NCI-H524 (cell line): Measurements from ENCODE around the gene TGFB2.

ENCODE experiments used
- DNase-seq, 2 experiments: peaks; one replicate each; lab custom pipeline; 2025; lab: John Stamatoyannopoulos, UW

Gene TGFB2

DNA sequence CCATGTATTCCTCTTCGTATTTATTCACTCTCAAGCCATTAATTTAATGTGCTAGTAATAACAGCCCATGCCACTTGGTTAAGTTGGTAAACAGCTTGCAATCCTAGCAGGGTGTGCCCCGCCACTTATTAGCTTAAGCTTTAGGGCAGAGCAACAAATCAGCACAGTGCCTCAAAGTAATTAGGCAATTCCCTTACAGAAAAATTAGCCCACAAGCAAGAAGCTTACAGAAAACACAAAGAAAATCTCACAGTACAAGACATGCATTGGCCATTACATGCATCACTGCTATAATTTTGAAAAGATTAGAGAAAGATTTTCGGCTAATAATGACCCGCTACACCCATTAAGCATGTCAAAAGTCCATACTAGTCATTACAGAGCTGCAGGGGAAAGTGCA is 47.6 kb downstream of the TGFB2 start:
- peak in 1 of 2 experiments; percentile 32 for DNase-seq

- no peak for DNase-seq
Measured at GRCh38 chr1:218394416-218394815, 49.3 kb downstream of the TGFB2 start.

- no peak for DNase-seq
Measured at GRCh38 chr1:218394989-218395388, 49.9 kb downstream of the TGFB2 start.

GRCh38 chr1:218395916-218396315 is 50.8 kb downstream of the TGFB2 start:
- DNase-seq: no peak

- DNase-seq: no peak
Measured at GRCh38 chr1:218397752-218398339, 52.7 kb downstream of the TGFB2 start.

- no peak for DNase-seq
Measured at GRCh38 chr1:218400624-218401023, 55.5 kb downstream of the TGFB2 start.

- no peak for DNase-seq
Measured at GRCh38 chr1:218401441-218401997, 56.4 kb downstream of the TGFB2 start.

DNA sequence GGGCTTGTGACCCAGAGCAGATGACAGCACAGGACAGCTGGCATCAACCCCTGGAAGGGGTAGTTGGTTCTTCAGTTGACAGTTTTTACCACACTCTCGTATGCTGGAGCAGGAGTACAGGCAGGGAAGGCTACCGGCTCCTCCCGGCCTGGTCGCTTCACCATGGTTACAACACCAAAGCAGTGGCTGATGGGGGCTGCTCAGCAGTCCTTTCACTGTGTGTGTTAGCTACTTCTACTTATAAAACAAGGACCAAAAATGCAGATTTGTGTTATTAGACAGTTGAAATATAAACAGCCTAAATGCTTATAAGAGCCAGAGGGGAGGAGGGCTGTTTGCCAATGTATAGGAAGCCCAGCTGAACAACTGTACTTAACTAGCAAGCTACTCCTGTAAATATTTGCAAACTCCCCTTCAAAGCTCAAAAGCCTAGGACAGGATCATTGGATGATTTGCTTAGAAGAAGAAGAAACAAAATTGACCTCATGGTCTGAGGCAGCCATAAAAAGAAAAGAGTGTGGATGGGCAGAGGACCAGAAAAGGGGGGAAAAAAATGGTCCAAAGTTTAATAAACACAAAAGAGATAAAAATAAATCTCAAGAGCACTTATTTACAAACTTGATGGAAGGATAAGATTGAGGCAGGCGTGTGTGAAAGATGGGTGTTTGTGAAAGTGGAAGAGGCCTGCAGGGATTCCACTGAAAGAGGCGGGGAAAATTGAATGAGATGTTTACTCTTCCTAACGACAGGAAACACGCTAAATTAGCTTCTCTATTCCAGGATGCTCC is 57.1 kb downstream of the TGFB2 start:
- no peak for DNase-seq

DNA sequence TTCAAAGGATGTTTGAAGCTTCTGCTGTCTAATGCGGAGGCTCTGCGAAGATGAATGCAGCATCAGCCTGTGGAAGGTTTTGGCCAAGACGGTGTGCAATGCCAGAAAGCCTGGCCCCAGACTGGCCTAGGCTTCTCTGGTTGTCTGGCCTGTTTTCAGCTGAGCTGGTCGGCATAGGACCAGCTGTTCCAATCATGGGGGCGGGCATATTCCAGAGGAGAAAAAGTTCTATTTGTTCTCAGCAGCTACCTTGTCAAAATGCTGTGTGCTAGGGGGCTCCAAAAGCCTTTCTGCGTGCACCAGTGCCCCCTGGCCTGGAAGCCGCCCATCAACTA is 57.6 kb downstream of the TGFB2 start:
- DNase-seq: no peak

DNA sequence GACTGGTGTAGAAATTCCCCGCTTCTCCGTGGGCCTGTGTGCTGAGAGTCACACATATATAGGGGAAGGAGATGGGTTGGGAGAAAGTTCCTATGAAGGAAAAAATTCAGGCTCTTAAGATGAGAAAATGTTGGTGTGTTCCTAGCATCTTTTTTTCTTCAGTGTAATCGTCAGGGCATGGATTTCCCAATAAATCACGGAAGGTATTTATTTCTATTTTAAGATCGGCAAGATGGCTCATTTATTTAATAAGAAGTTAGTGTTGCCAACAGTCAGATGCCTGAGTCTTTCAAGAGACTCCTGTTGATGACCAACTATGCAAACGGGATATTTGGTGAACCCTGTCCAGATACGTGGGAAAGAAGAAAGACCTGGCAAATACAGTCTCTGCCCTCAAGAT is 58.2 kb downstream of the TGFB2 start:
- DNase-seq: no peak

DNA sequence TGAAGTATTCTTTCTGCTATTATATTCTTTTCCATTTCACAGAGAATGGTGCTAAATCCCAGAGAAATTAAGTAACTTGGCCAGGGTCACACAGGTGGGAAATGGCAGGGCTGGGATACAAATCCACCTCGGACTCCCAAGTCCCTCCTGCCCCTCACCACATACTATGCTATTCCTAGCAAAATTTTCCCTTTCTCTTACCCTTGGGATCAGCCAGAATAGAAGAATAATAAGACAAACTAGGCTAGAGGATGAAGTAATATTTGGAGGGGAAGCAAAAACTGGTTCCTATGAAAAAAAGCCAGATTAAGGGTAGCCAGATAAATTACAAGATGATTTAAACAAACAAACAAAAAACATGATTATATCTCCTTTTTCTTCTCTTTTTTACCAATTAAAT is 62.5 kb downstream of the TGFB2 start:
- DNase-seq: no peak

GRCh38 chr1:218408135-218408534 is 63.0 kb downstream of the TGFB2 start:
- no peak for DNase-seq

- DNase-seq: no peak
Measured at GRCh38 chr1:218408942-218409341, 63.8 kb downstream of the TGFB2 start.

DNA sequence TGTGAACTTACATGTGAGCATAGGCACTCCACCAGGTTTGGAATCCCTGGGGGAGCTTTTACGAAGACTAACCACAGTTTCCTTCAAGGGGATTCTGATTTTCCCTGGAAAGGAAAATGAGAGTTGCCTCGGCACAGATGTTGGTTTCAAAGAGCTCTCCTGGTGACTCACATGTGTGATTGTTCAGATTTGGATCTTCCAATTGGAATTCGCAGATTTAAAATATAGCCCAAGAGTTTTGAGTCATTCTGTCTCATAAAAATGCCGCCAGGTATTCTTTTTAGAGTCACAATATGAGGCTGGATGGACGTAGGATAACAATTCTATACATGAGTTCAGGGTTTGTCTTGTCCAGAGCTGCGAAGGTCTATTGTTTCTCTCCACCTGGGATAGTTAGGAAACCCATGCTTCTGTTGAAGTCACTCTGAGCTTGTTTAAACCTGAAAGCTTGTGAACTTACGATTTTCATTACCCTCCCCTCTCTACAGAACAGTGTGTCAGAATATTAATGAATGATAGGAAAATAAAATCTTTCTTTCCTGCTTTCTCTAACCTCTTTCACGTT is 64.9 kb downstream of the TGFB2 start:
- no peak for DNase-seq

DNA sequence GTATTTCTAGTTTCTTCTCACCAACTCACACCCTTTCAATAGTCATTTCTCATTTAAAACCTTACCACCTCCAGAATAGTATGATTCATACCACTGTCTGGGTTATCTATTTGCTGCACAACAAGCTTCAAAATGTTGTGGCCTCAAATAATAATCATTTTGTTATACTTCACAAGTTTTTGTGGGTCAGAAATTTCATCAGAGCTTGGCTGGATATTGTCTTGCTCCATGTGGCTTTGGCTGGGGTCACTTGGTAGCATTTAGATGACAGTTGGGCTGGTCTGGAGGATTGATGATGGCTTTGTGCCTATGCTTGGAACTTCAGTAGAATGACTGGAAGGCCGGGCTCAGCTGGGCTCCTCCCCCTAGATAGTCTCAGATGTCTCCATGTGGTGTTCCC is 66.0 kb downstream of the TGFB2 start:
- no peak for DNase-seq

GRCh38 chr1:218412171-218412570 is 67.0 kb downstream of the TGFB2 start:
- no peak for DNase-seq

- DNase-seq: no peak
Measured at GRCh38 chr1:218413179-218413578, 68.0 kb downstream of the TGFB2 start.

DNA sequence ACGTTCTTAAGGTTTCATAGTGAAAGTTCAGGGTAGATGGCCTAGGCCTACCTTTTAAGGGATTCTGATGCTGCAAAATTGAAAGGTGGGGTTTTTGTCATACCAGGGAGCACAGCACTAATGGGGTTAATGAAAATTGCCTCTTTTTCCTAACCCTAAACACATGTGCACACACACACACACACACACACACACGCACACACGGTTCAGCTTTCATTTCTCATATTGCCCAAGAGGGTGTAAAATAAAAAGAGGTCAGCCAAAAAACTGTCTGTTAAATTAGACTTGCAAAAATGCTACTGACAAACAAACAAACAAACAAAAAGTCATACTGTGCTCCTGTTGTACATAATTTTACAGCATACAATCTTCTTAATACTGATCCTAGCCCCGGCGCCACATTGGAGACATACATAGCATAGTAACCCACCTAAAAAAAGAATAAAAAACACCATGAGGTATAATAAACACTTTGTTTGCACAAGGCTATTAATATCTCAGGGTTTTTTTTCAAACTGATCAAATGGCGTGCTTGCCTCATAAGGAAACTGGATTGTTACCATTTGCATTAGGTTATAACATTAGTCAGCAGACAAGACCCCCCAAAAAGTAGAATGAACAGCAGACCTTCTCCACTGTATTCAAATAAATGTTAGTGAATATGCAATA is 69.1 kb downstream of the TGFB2 start:
- no peak for DNase-seq

DNA sequence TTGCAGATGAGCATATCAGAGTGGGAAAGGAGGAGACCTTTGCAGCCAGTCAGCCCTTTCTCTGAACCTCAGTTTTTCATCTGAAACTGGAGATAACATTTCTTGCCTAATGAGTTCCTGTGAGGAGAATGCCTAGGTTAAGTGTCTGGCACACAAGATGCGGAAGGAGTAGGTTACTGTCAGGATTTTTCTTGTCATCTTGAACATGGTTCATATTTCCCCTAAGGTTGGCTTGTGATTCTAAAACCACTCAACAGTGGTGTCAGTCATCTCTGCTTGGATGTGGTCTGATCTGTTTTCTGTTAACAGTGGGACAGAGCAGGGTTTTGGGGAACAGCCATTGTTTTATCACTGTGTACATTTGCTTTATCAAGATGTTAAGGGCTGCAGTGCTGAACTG is 70.6 kb downstream of the TGFB2 start:
- DNase-seq: no peak

- no peak for DNase-seq
Measured at GRCh38 chr1:218421531-218421930, 76.4 kb downstream of the TGFB2 start.

GRCh38 chr1:218424502-218424901 is 79.4 kb downstream of the TGFB2 start:
- no peak for DNase-seq

- DNase-seq: no peak
Measured at GRCh38 chr1:218425647-218426342, 80.7 kb downstream of the TGFB2 start.
